GM12872 (cell line): ENCODE measurements around the gene LRRTM4.

Experiments used
- TF ChIP-seq, protein P1 (sequence below): IDR thresholded peaks from 3 replicates; pipeline ENCODE4 v1.5.1; 2011; ENCODE audit warnings: low read depth, mild to moderate bottlenecking, low read length, moderate library complexity; ENCODE audit not compliant: insufficient read depth

The LRRTM4 gene

DNA sequence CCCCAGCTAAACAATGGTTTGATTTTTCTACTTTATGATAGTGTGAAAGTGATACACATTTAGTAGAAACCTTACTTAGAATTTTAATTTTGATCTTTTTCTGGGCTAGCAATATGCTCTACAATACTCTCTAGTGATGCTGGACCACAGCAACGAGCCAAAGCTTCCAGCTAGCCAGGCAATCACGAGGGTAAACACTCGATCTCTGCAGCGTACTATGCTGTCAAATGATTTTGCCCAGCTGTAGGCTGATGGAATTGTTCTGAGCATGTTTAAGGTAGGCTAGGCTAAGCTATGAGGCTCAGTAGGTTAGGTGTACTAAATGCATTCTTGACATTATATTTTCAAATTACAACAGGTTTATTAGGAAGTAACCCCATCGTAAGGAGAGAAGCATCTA lies 207.5 kb downstream of the LRRTM4 start:
- TF ChIP-seq, protein P1, sequence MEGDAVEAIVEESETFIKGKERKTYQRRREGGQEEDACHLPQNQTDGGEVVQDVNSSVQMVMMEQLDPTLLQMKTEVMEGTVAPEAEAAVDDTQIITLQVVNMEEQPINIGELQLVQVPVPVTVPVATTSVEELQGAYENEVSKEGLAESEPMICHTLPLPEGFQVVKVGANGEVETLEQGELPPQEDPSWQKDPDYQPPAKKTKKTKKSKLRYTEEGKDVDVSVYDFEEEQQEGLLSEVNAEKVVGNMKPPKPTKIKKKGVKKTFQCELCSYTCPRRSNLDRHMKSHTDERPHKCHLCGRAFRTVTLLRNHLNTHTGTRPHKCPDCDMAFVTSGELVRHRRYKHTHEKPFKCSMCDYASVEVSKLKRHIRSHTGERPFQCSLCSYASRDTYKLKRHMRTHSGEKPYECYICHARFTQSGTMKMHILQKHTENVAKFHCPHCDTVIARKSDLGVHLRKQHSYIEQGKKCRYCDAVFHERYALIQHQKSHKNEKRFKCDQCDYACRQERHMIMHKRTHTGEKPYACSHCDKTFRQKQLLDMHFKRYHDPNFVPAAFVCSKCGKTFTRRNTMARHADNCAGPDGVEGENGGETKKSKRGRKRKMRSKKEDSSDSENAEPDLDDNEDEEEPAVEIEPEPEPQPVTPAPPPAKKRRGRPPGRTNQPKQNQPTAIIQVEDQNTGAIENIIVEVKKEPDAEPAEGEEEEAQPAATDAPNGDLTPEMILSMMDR: no peak

DNA sequence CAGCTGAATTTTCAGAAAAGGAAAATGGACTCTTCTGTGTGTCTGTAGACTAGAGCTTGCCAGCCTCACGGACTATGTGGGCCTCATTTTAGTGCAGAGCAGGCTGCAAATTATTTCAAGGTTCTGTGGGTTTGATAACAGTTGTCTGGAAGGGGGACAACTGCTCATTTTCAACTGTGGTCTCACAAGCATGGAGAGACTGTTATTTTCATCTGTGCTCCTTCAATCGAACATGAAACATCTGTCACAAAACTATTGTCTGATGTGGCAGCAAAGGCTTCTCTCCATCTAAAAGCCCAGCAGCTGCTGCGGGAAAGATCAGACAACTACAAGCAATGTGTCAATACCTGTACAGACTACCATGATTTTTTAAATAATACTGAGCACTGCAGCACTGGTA lies 211.8 kb downstream of the LRRTM4 start:
- TF ChIP-seq, protein P1: no peak

DNA sequence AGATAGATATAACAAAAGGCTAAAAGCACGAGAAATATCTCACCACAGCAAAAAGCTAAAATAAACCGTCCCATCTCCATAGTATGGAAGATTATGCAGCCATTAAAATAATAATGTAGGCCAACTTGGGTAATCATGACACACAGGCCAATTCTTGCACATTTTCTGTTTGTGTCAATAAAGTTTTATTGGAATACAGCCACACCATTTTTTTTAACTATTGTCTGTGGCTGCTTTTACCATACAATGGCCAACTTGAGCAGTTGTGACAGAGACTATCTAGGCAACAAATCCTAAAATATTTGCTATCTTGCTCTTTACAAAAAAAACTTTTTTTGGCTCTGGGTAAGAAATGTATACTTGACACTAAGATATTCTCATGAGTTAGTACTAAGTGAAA lies 212.5 kb downstream of the LRRTM4 start:
- TF ChIP-seq, protein P1: no peak

GRCh38 chr2:77301441-77301840 lies 220.7 kb downstream of the LRRTM4 start:
- TF ChIP-seq, protein P1: no peak

DNA sequence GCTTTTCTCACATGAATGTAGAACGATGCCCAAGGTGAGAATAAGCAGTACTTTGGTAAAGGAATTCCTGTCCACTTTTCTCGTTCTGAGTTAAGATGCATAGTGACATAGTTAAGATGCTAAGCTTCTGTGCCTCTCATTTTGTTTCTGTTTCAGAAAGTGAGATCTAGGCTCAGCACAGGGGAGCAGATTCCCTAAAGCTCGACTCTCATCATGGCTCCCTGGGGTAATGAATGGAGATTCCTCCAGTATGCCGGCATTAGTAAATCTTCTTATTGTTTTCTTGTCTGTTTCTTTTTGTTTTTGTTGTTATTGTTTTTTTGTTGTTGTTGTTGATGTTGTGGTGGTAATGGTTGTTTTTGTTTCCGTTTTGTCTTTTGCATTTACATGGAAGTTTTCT lies 225.4 kb downstream of the LRRTM4 start:
- TF ChIP-seq, protein P1: no peak

GRCh38 chr2:77294474-77294873 lies 227.7 kb downstream of the LRRTM4 start:
- TF ChIP-seq, protein P1: no peak

GRCh38 chr2:77284353-77284752 lies 237.8 kb downstream of the LRRTM4 start:
- TF ChIP-seq, protein P1: no peak

- TF ChIP-seq, protein P1: no peak
These were observed 250.9 kb downstream of the LRRTM4 start for GRCh38 chr2:77271262-77271661.
